ENCODE results near the gene HIVEP3.

DNA sequence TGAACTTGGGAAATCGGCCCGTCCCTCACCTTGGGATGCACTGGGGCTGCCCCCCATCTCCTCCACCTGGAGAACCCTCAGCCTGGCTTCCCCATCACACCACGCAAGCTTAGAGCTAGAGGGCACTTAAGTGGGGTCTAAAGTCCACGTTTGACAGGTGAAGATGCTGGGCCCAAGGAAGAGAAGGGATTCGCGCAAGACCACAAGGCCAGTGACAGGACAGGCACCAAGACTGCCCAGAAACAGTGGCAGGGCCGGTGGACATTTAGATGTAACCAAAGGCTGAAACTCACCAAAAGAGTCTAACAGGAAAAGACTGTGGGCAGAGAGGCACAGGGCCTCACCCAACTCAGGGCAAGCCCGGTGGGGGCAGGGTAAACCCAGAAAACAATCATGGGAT, 303.4 kb downstream of the HIVEP3 start:
- TF ChIP-seq EP300 (IDR thresholded peaks at IDR 0.05; ENCODE audit: borderline replicate concordance), result no peak
- no peak for TF ChIP-seq ZBTB7A (IDR thresholded peaks at IDR 0.05; ENCODE audit: low read depth)
- no peak for TF ChIP-seq CEBPB (IDR thresholded peaks at IDR 0.05)
- TF ChIP-seq TAF1 (IDR thresholded peaks at IDR 0.05; ENCODE audit: low read depth), result no peak
- TF ChIP-seq REST (IDR thresholded peaks at IDR 0.05; ENCODE audit: low read depth), result no peak
- no peak for TF ChIP-seq CREB1 (IDR thresholded peaks at IDR 0.05; ENCODE audit: low read depth)
- TF ChIP-seq EGR1 (IDR thresholded peaks at IDR 0.05), result no peak
- TF ChIP-seq, protein P1, sequence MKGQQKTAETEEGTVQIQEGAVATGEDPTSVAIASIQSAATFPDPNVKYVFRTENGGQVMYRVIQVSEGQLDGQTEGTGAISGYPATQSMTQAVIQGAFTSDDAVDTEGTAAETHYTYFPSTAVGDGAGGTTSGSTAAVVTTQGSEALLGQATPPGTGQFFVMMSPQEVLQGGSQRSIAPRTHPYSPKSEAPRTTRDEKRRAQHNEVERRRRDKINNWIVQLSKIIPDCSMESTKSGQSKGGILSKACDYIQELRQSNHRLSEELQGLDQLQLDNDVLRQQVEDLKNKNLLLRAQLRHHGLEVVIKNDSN (IDR thresholded peaks at IDR 0.05), result no peak
- no peak for TF ChIP-seq NFIC (IDR thresholded peaks at IDR 0.05)
- TF ChIP-seq RAD21 (IDR thresholded peaks at IDR 0.05; ENCODE audit: low read depth), result no peak
- TF ChIP-seq FOXM1 (IDR thresholded peaks at IDR 0.05; ENCODE audit: borderline replicate concordance, low read depth), result no peak
- TF ChIP-seq TEAD4 (IDR thresholded peaks at IDR 0.05), result no peak
- TF ChIP-seq, protein P2, sequence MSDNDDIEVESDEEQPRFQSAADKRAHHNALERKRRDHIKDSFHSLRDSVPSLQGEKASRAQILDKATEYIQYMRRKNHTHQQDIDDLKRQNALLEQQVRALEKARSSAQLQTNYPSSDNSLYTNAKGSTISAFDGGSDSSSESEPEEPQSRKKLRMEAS (IDR thresholded peaks at IDR 0.05), result no peak
